Astrocyte (in vitro differentiated cells and primary cell): ENCODE results near the gene CEBPG.

Experiments
- CTCF ChIP-seq: IDR thresholded peaks from 2 replicates; pipeline ENCODE4 v1.5.1; 2011; ENCODE audit warnings: low read depth, mild to moderate bottlenecking, inconsistent platforms, low read length, moderate library complexity; ENCODE audit not compliant: insufficient read depth
- EZH2 ChIP-seq: IDR thresholded peaks from 2 replicates; pipeline ENCODE4 v1.6.1; 2012; ENCODE audit warnings: mild to moderate bottlenecking, low read length, inconsistent platforms; ENCODE audit not compliant: insufficient read depth

GRCh38 chr19:33422369-33423180 lies 49.1 kb downstream of the CEBPG start:
- no peak for TF ChIP-seq CTCF
- TF ChIP-seq EZH2, result no peak
